Parathyroid adenoma (tissue), 2 donors: ENCODE results near the gene TTC16.

Source experiments
- H2AFZ ChIP-seq: fragments of 300-600 bp; sonication (generic); one replicate; pipeline ENCODE4 v1.7.0; 2017; ENCODE audit warnings: antibody characterized with exemption, mild to moderate bottlenecking
- H3K27ac ChIP-seq: fragments of 300-600 bp; sonication (generic); one replicate; pipeline ENCODE4 v1.7.0; 2017
- H3K27me3 ChIP-seq: fragments of 300-600 bp; sonication (generic); one replicate; pipeline ENCODE4 v1.7.0; 2017; ENCODE audit warnings: low read length; ENCODE audit not compliant: control insufficient read depth, insufficient read depth
- H3K36me3 ChIP-seq: fragments of 300-600 bp; sonication (generic); one replicate; pipeline ENCODE4 v1.7.0; 2017; ENCODE audit warnings: low read length; ENCODE audit not compliant: control insufficient read depth, insufficient read depth
- H3K4me1 ChIP-seq: fragments of 300-600 bp; sonication (generic); one replicate; pipeline ENCODE4 v1.7.0; 2017; ENCODE audit warnings: control low read depth
- H3K4me2 ChIP-seq: fragments of 300-600 bp; sonication (generic); one replicate; pipeline ENCODE4 v1.7.0; 2017; ENCODE audit warnings: low read length
- H3K4me3 ChIP-seq: fragments of 300-600 bp; sonication (generic); one replicate; pipeline ENCODE4 v1.7.0; 2017; ENCODE audit warnings: low read depth, low read length
- H3K79me2 ChIP-seq: fragments of 300-600 bp; sonication (generic); one replicate; pipeline ENCODE4 v1.7.0; 2017; ENCODE audit warnings: control low read depth
- H3K9ac ChIP-seq: fragments of 300-600 bp; sonication (generic); one replicate; pipeline ENCODE4 v1.7.0; 2017; ENCODE audit warnings: mild to moderate bottlenecking
- H3K9me3 ChIP-seq: fragments of 300-600 bp; sonication (generic); one replicate; pipeline ENCODE4 v1.7.0; 2017; ENCODE audit warnings: low read length; ENCODE audit not compliant: control insufficient read depth
- TF ChIP-seq, protein P1 (sequence below): fragments of 300-600 bp; sonication (generic); IDR thresholded peaks from one replicate; pipeline ENCODE4 v1.7.0; 2017; ENCODE audit warnings: antibody characterized with exemption, mild to moderate bottlenecking
- donor health status: primary hyperparathyroidism.

TTC16 gene

DNA sequence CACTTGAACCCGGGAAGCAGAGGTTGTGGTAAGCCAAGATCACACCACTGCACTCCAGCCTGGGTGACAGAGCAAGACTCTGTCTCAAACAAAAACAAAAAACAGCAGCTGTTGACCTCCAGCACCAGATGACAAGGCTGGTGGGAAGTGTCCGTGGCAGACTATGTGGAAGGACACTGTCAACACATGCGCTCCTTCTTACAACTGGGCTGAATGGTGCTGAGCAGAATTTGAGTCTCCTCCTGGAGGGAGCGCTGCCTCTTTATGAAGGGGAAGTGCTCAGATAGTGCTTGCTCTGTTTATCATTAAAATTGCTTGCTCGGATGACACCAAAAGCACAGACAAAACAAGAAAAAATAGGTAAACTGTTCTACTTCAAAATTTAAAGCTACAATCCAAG, 18.3 kb upstream of the TTC16 start:
- Histone ChIP-seq H3K9me3 (no peaks in the 10 kb centered on the region), H3K4me2 (no peak overlapping the region), H3K27me3 (no peaks in the 10 kb centered on the region), H2AFZ (no peak overlapping the region), H3K4me3 (no peak overlapping the region), H3K79me2 (no peaks in the 10 kb centered on the region), H3K9ac (no peak overlapping the region), H3K27ac (no peak overlapping the region), H3K36me3 (no peaks in the 10 kb centered on the region), H3K4me1 (peaks cover 7% of the 10 kb centered on the region)
- TF ChIP-seq, protein P1, sequence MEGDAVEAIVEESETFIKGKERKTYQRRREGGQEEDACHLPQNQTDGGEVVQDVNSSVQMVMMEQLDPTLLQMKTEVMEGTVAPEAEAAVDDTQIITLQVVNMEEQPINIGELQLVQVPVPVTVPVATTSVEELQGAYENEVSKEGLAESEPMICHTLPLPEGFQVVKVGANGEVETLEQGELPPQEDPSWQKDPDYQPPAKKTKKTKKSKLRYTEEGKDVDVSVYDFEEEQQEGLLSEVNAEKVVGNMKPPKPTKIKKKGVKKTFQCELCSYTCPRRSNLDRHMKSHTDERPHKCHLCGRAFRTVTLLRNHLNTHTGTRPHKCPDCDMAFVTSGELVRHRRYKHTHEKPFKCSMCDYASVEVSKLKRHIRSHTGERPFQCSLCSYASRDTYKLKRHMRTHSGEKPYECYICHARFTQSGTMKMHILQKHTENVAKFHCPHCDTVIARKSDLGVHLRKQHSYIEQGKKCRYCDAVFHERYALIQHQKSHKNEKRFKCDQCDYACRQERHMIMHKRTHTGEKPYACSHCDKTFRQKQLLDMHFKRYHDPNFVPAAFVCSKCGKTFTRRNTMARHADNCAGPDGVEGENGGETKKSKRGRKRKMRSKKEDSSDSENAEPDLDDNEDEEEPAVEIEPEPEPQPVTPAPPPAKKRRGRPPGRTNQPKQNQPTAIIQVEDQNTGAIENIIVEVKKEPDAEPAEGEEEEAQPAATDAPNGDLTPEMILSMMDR, result no peak

DNA sequence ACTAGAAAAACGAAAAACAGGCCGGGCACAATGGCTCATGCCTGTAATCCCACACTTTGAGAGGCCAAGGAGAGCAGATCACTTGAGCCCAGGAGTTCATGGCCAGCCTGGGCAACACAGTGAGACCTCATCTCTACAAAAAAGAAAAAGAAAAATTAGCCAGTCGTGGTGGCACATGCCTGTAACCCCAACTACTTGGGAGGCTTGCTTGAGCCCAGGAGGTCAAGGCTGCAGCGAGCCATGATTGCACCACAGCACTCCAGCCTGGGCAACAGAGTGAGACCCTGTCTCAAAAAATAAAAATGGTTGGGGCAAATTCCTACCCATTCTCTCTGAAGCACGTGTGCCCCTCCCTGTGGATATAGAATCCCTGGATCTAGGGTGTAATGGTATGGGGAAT, 17.5 kb upstream of the TTC16 start:
- TF ChIP-seq, protein P1, result no peak
- Histone ChIP-seq H2AFZ (no peak overlapping the region), H3K4me3 (no peak overlapping the region), H3K79me2 (no peaks in the 10 kb centered on the region), H3K27me3 (no peaks in the 10 kb centered on the region), H3K4me1 (peaks cover 7% of the 10 kb centered on the region), H3K9me3 (no peaks in the 10 kb centered on the region), H3K36me3 (no peaks in the 10 kb centered on the region), H3K9ac (no peak overlapping the region), H3K4me2 (no peak overlapping the region), H3K27ac (no peak overlapping the region)

DNA sequence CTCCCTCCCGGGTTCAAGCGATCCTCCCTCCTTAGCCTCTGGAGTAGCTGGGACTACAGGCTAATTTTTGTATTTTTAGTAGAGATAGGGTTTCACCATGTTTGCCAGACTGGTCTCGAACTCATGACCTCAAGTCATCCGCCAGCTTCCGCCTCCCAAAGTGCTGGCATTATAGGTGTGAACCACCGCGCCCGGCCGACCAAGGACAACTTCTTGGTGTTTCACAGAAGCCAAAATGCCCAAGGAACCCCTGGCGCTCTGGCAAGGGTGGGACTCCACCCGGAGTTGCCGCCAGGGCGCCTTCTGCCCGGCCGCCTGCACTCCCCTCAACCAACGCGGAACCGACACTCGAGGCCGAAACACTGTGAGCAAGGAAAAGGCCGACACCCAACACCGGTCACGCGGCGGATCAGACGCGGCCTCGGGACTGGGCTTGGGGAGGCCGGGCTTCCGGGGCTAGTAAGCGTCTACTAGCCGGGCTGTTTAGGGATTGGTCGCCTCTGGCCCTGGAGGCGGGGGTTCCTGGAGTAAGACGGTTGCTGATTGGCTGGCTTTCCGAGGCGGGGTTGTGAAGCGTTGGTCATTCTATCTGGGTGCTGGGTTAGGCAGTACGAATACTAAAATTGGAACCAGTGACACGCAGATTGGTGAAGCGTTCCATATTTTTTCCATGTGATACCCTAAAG, 16.8 kb upstream of the TTC16 start:
- Histone ChIP-seq H3K79me2 (no peaks in the 10 kb centered on the region), H3K4me1 (peaks cover 7% of the 10 kb centered on the region), H3K4me3 (peak overlapping the region; percentile 28), H3K36me3 (no peaks in the 10 kb centered on the region), H3K9me3 (no peaks in the 10 kb centered on the region), H3K27me3 (no peaks in the 10 kb centered on the region), H3K4me2 (no peak overlapping the region), H2AFZ (peak overlapping the region; percentile 85), H3K27ac (peak overlapping the region; percentile 51), H3K9ac (no peak overlapping the region)
- TF ChIP-seq, protein P1, result no peak

DNA sequence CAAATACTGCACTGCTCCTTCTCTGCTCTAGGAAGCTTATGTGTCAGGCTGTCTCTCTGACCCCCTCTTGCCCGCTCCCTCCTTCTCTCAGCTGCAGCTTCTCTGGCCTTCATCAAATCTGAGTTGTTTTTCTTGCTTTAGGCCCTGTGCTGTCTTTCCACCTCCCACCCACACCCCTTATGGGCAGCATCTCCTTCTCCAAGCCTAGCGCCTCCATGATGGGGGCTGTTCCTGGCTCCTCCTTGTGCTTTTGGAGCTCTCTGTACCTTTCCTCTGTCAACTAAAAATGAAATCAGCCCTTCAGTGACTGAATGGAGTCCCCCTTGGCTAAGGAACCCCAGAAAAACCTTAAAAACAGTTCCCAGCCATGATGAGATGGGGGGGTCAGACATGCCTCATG, 15.7 kb upstream of the TTC16 start:
- peaks cover 7% of the 10 kb centered on the region for H3K4me1 ChIP-seq

More for the DNA sequence above, 15.7 kb upstream of the TTC16 start:
- Histone ChIP-seq H3K36me3 (no peaks in the 10 kb centered on the region), H3K27ac (no peak overlapping the region), H3K79me2 (no peaks in the 10 kb centered on the region), H3K4me3 (no peak overlapping the region), H3K27me3 (no peaks in the 10 kb centered on the region), H3K4me2 (peak overlapping the region; percentile 8), H2AFZ (no peak overlapping the region), H3K9ac (no peak overlapping the region), H3K9me3 (no peaks in the 10 kb centered on the region)
- TF ChIP-seq, protein P1, result no peak
